Activated naive CD4-positive, alpha-beta T cell treated with anti-CD3 and anti-CD28 coated beads, Interleukin-2, amount 50 U/mL, for 72 hours (primary cell): ENCODE results near the gene ILKAP. TPM values are rescaled to one million over a fixed set of nuclear protein-coding genes. Genes with fewer than 3 reads are reported as not detected.

Experiments
- ATAC-seq, 2 donors: fragments of 150-1000 bp; cut with Tn5 transposase; 2 replicates each; pipeline ENCODE4 v1.10.0; 2021; ENCODE audit warnings: mild to moderate bottlenecking in 2 of 2, moderate library complexity in 2 of 2
- DNase-seq, 2 donors: peaks; one replicate each; pipeline ENCODE4 v3.0.0; 2021 to 2022; ENCODE audit warnings: low spot score in 2 of 2
- H3K27ac Mint-ChIP-seq, 2 donors: one replicate each; pipeline ENCODE4 v1.8.0; 2022; ENCODE audit warnings: mild to moderate bottlenecking in 2 of 2, mixed read lengths in 2 of 2
- H3K36me3 Mint-ChIP-seq, 2 donors: one replicate each; pipeline ENCODE4 v1.8.0; 2022; ENCODE audit warnings: mixed read lengths in 2 of 2
- H3K9me3 Mint-ChIP-seq, 2 donors: one replicate each; pipeline ENCODE4 v1.8.0; 2022; ENCODE audit warnings: mixed read lengths in 2 of 2
- total RNA-seq, 2 donors: library from RNA; stranded (reverse); gene quantifications; one replicate each; pipeline ENCODE4 v1.2.3, GENCODE V29; 2022

Gene ILKAP
- total RNA-seq = 10 to 100 TPM; 40.7 to 64.8 TPM

- peak; percentile 99 for ATAC-seq
- H3K9me3 Mint-ChIP-seq = no peaks in the 10 kb centered on the region
- peak; percentile 92 to 93 for DNase-seq
- H3K27ac Mint-ChIP-seq = peak within 1 kb of the TSS; percentile 81 to 97
- H3K36me3 Mint-ChIP-seq = peaks cover 0 to 7% of the 10 kb centered on the region in 2 donors
Measured at GRCh38 chr2:238203094-238203972, at the start of gene ILKAP. Gene ILKAP (minus strand): TSS chr2:238203695. CDS start chr2:238203553, 142 bp downstream.

GRCh38 chr2:238252766-238253630 lies 49.5 kb upstream of the ILKAP start:
- no peaks in the 10 kb centered on the region for H3K9me3 Mint-ChIP-seq

GRCh38 chr2:238251986-238252385 lies 48.5 kb upstream of the ILKAP start:
- ATAC-seq (no peak), DNase-seq (no peak)
- Mint-ChIP-seq H3K9me3 (no peaks in the 10 kb centered on the region), H3K27ac (peak overlapping the region in 1 of 2 donors; percentile 14), H3K36me3 (peaks cover 0 to 6% of the 10 kb centered on the region in 2 donors)

More at GRCh38 chr2:238252766-238253630, 49.5 kb upstream of the ILKAP start:
- DNase-seq (no peak), ATAC-seq (no peak)
- H3K36me3 Mint-ChIP-seq = peaks cover 0 to 6% of the 10 kb centered on the region in 2 donors
- H3K27ac Mint-ChIP-seq = no peak overlapping the region

- no peak overlapping the region for H3K27ac Mint-ChIP-seq
- no peak for DNase-seq
- no peaks in the 10 kb centered on the region for H3K9me3 Mint-ChIP-seq
- H3K36me3 Mint-ChIP-seq = peaks cover 0 to 10% of the 10 kb centered on the region in 2 donors
- ATAC-seq = no peak
Measured at GRCh38 chr2:238251331-238251730, 47.8 kb upstream of the ILKAP start.

GRCh38 chr2:238250896-238251295 lies 47.4 kb upstream of the ILKAP start:
- peaks cover 0 to 11% of the 10 kb centered on the region in 2 donors for H3K36me3 Mint-ChIP-seq
- H3K27ac Mint-ChIP-seq = no peak overlapping the region
- no peaks in the 10 kb centered on the region for H3K9me3 Mint-ChIP-seq

GRCh38 chr2:238247841-238248453 lies 44.5 kb upstream of the ILKAP start:
- ATAC-seq = no peak
- DNase-seq = no peak
- Mint-ChIP-seq H3K9me3 (no peaks in the 10 kb centered on the region), H3K27ac (peak overlapping the region in 1 of 2 donors; percentile 49), H3K36me3 (peaks cover 0 to 12% of the 10 kb centered on the region in 2 donors)

More at GRCh38 chr2:238250896-238251295, 47.4 kb upstream of the ILKAP start:
- no peak for DNase-seq
- no peak for ATAC-seq

GRCh38 chr2:238247002-238247822 lies 43.7 kb upstream of the ILKAP start:
- DNase-seq (no peak), ATAC-seq (no peak)
- Mint-ChIP-seq H3K36me3 (peaks cover 0 to 12% of the 10 kb centered on the region in 2 donors), H3K27ac (peak overlapping the region; percentile 45 to 49), H3K9me3 (no peaks in the 10 kb centered on the region)

GRCh38 chr2:238244151-238244550 lies 40.7 kb upstream of the ILKAP start:
- ATAC-seq (no peak), DNase-seq (no peak)
- Mint-ChIP-seq H3K9me3 (no peaks in the 10 kb centered on the region), H3K27ac (no peak overlapping the region), H3K36me3 (peaks cover 0 to 12% of the 10 kb centered on the region in 2 donors)

GRCh38 chr2:238243496-238244076 lies 40.1 kb upstream of the ILKAP start:
- H3K9me3 Mint-ChIP-seq = no peaks in the 10 kb centered on the region
- no peak overlapping the region for H3K27ac Mint-ChIP-seq
- DNase-seq (no peak), ATAC-seq (no peak)
- H3K36me3 Mint-ChIP-seq = peaks cover 0 to 12% of the 10 kb centered on the region in 2 donors

GRCh38 chr2:238242731-238243495 lies 39.4 kb upstream of the ILKAP start:
- DNase-seq (peak in 1 of 2 donors; percentile 31), ATAC-seq (no peak)
- Mint-ChIP-seq H3K9me3 (no peaks in the 10 kb centered on the region), H3K36me3 (peaks cover 0 to 12% of the 10 kb centered on the region in 2 donors), H3K27ac (no peak overlapping the region)

GRCh38 chr2:238241970-238242369 lies 38.5 kb upstream of the ILKAP start:
- ATAC-seq = no peak
- Mint-ChIP-seq H3K9me3 (no peaks in the 10 kb centered on the region), H3K27ac (no peak overlapping the region), H3K36me3 (peaks cover 0 to 12% of the 10 kb centered on the region in 2 donors)
- DNase-seq = no peak

- ATAC-seq = no peak
- no peak for DNase-seq
- H3K27ac Mint-ChIP-seq = no peak overlapping the region
Measured at GRCh38 chr2:238240757-238241711, 37.5 kb upstream of the ILKAP start.

GRCh38 chr2:238239863-238240756 lies 36.6 kb upstream of the ILKAP start, which contains the start of gene HES6:
Gene HES6 (minus strand): TSS chr2:238240038. CDS start chr2:238239905, 133 bp downstream.
- peaks cover 0 to 2% of the 10 kb centered on the region in 2 donors for H3K36me3 Mint-ChIP-seq
- DNase-seq = peak; percentile 84 to 86
- no peaks in the 10 kb centered on the region for H3K9me3 Mint-ChIP-seq
- H3K27ac Mint-ChIP-seq = peak within 1 kb of the TSS in 1 of 2 donors; percentile 79
- peak; percentile 89 to 92 for ATAC-seq

More at GRCh38 chr2:238240757-238241711, 37.5 kb upstream of the ILKAP start:
- Mint-ChIP-seq H3K9me3 (no peaks in the 10 kb centered on the region), H3K36me3 (peaks cover 0 to 5% of the 10 kb centered on the region in 2 donors)
